ENCODE data around the gene DNAH8.

DNA sequence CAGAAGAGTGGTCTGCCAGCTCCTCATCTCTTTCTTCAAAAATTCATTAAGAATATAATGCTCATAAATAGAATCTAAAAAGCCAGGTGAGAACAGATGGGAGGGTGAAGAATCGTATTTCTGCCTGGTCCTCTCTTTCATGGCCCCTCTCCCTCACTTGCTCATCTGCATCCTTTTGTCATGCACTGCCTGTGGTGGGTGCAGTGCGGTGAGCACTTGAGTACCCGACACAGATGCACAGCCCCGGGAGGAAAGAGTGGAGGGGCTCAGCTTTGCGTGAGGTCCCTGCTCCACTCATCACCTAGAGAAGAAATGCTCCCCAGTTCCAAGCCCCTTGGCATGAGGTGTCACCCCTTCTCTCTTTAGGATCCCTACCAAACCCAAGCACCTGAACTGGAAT lies 275.4 kb downstream of the DNAH8 start:
- TF ChIP-seq EZH2phosphoT487 (conservative IDR thresholded peaks at IDR 0.05; ENCODE audit: low read length): no peak
- TF ChIP-seq, protein P1, sequence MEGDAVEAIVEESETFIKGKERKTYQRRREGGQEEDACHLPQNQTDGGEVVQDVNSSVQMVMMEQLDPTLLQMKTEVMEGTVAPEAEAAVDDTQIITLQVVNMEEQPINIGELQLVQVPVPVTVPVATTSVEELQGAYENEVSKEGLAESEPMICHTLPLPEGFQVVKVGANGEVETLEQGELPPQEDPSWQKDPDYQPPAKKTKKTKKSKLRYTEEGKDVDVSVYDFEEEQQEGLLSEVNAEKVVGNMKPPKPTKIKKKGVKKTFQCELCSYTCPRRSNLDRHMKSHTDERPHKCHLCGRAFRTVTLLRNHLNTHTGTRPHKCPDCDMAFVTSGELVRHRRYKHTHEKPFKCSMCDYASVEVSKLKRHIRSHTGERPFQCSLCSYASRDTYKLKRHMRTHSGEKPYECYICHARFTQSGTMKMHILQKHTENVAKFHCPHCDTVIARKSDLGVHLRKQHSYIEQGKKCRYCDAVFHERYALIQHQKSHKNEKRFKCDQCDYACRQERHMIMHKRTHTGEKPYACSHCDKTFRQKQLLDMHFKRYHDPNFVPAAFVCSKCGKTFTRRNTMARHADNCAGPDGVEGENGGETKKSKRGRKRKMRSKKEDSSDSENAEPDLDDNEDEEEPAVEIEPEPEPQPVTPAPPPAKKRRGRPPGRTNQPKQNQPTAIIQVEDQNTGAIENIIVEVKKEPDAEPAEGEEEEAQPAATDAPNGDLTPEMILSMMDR (IDR thresholded peaks at IDR 0.05; ENCODE audit: insufficient read depth, low read length, poor library complexity, severe bottlenecking): no peak

All from SU-DHL-6 (cell line).